HEK293 (cell line): ENCODE measurements around the gene C1QBP.

Experiments used
- CTCF ChIA-PET: fragments of 350-600 bp; formaldehyde crosslinking; extraction: SDS; loops from one replicate; lab custom pipeline; 2021; ENCODE audit warnings: antibody characterized with exemption; lab: Yijun Ruan, JAX
- POLR2A ChIA-PET: fragments of 300-600 bp; formaldehyde crosslinking; extraction: SDS; loops from one replicate; lab custom pipeline; 2020; ENCODE audit warnings: antibody characterized with exemption, inconsistent platforms; lab: Yijun Ruan, JAX
- H3K27ac ChIP-seq: fragments of 200-500 bp; sonication (Bioruptor generic); 2 replicates; pipeline ENCODE4 v1.5.1; 2014; ENCODE audit warnings: low read depth, low read length, control low read depth, inconsistent platforms; ENCODE audit errors: extremely low read depth
- H3K36me3 ChIP-seq, 2 experiments: fragments of 200-500 bp in 1 of 2; sonication (Bioruptor generic) in 1 of 2; 1 replicate in 1 of 2; 2 replicates in 1 of 2; pipeline ENCODE4 v1.5.1; 2014 to 2017; ENCODE audit warnings: inconsistent platforms in 2 of 2, low read length in 2 of 2; ENCODE audit not compliant: control insufficient read depth in 2 of 2, insufficient read depth in 1 of 2
- H3K4me1 ChIP-seq: fragments of 200-500 bp; sonication (Bioruptor generic); 2 replicates; pipeline ENCODE4 v1.5.1; 2014; ENCODE audit warnings: mild to moderate bottlenecking, low read length, inconsistent platforms; ENCODE audit not compliant: control insufficient read depth, insufficient read depth
- H3K4me3 ChIP-seq: 2 replicates; pipeline ENCODE4 v1.5.1; 2011; ENCODE audit warnings: low read depth, mild to moderate bottlenecking, control low read depth, low read length, moderate library complexity
- H3K9me3 ChIP-seq: fragments of 200-500 bp; sonication (Bioruptor generic); 2 replicates; pipeline ENCODE4 v1.5.1; 2014; ENCODE audit warnings: low read depth, low read length, inconsistent platforms; ENCODE audit not compliant: control insufficient read depth, insufficient read depth
- KLF9 ChIP-seq: fragments of 450-650 bp; formaldehyde crosslinking; IDR thresholded peaks from 2 replicates; pipeline ENCODE4 v1.5.1; 2016; ENCODE audit warnings: missing biosample characterization, missing genetic modification characterization, low read depth
- PRDM1 ChIP-seq: fragments of 450-650 bp; formaldehyde crosslinking; IDR thresholded peaks from 2 replicates; pipeline ENCODE4; 2016; ENCODE audit warnings: missing biosample characterization, missing genetic modification characterization
- ZBTB1 ChIP-seq: fragments of 450-650 bp; formaldehyde crosslinking; IDR thresholded peaks from 2 replicates; pipeline ENCODE4 v1.5.1; 2016; ENCODE audit warnings: missing biosample characterization, missing genetic modification characterization
- ZNF10 ChIP-seq: fragments of 450-650 bp; formaldehyde crosslinking; IDR thresholded peaks from 2 replicates; pipeline ENCODE4 v1.5.1; 2017; ENCODE audit warnings: missing biosample characterization, missing genetic modification characterization
- ZNF138 ChIP-seq: fragments of 450-650 bp; formaldehyde crosslinking; IDR thresholded peaks from 2 replicates; pipeline ENCODE4 v1.5.1; 2016; ENCODE audit warnings: missing biosample characterization, missing genetic modification characterization, borderline replicate concordance
- ZNF24 ChIP-seq: fragments of 450-650 bp; formaldehyde crosslinking; IDR thresholded peaks from 2 replicates; pipeline ENCODE4 v1.5.1; 2016; ENCODE audit warnings: missing biosample characterization, missing genetic modification characterization
- ZNF292 ChIP-seq: fragments of 450-650 bp; formaldehyde crosslinking; IDR thresholded peaks from 2 replicates; pipeline ENCODE4 v1.5.1; 2016; ENCODE audit warnings: low read depth, missing biosample characterization, missing genetic modification characterization, borderline replicate concordance
- ZNF341 ChIP-seq: fragments of 450-650 bp; formaldehyde crosslinking; IDR thresholded peaks from 2 replicates; pipeline ENCODE4; 2016; ENCODE audit warnings: low read depth, missing biosample characterization, missing genetic modification characterization
- ZNF549 ChIP-seq: fragments of 450-650 bp; IDR thresholded peaks from 2 replicates; pipeline ENCODE4 v1.5.1; 2018; ENCODE audit warnings: missing biosample characterization, missing genetic modification characterization, mild to moderate bottlenecking, inconsistent platforms, moderate library complexity
- ZNF560 ChIP-seq: fragments of 450-650 bp; formaldehyde crosslinking; IDR thresholded peaks from 2 replicates; pipeline ENCODE4 v1.5.1; 2017; ENCODE audit warnings: missing biosample characterization, missing genetic modification characterization, borderline replicate concordance
- ZNF843 ChIP-seq: fragments of 450-650 bp; formaldehyde crosslinking; IDR thresholded peaks from 2 replicates; pipeline ENCODE4 v1.5.1; 2016; ENCODE audit warnings: missing biosample characterization, missing genetic modification characterization
- TF ChIP-seq, protein P1 (sequence below): fragments of 450-650 bp; formaldehyde crosslinking; IDR thresholded peaks from 2 replicates; pipeline ENCODE4 v1.5.1; 2017; ENCODE audit warnings: missing biosample characterization, missing genetic modification characterization
- TF ChIP-seq, protein P2 (sequence below): fragments of 450-650 bp; formaldehyde crosslinking; IDR thresholded peaks from 2 replicates; pipeline ENCODE4 v1.5.1; 2016; ENCODE audit warnings: missing biosample characterization, missing genetic modification characterization, borderline replicate concordance
- TF ChIP-seq, protein P3 (sequence below): fragments of 450-650 bp; formaldehyde crosslinking; IDR thresholded peaks from 2 replicates; pipeline ENCODE4 v1.5.1; 2017; ENCODE audit warnings: missing biosample characterization, missing genetic modification characterization
- TF ChIP-seq, protein P4 (sequence below): fragments of 450-650 bp; formaldehyde crosslinking; IDR thresholded peaks from 2 replicates; pipeline ENCODE4 v1.5.1; 2016; ENCODE audit warnings: missing biosample characterization, missing genetic modification characterization
- TF ChIP-seq, protein P5 (sequence below): fragments of 450-650 bp; formaldehyde crosslinking; IDR thresholded peaks from 2 replicates; pipeline ENCODE4 v1.5.1; 2016; ENCODE audit warnings: missing biosample characterization, missing genetic modification characterization
- TF ChIP-seq, protein P6 (sequence below): fragments of 450-650 bp; formaldehyde crosslinking; IDR thresholded peaks from 2 replicates; pipeline ENCODE4 v1.5.1; 2016; ENCODE audit warnings: missing biosample characterization, missing genetic modification characterization
- TF ChIP-seq, protein P7 (sequence below): fragments of 450-650 bp; formaldehyde crosslinking; IDR thresholded peaks from 2 replicates; pipeline ENCODE4 v1.5.1; 2016; ENCODE audit warnings: missing biosample characterization, missing genetic modification characterization

The C1QBP gene

DNA sequence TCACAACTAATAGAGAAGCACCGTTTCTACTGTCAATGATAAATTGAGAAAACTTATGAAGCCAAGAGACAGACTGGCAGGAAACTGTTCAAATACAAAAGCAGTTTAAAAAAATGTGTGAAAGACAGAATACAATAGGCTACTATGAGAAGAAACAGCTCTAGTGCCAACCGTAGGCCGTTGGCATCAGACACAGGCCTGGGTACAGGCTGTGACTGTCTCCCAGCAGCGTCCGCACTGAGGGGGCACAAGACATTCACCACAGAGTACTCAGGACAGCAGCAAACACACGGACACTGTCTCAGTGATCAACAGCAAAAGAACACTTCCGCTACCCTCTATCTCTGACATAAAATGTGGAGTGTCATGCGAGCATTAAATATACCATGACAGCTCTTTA, 7.8 kb upstream of the C1QBP start:
- CTCF ChIA-PET, result no interaction called here
- no peaks in the 10 kb centered on the region for H3K4me1 ChIP-seq

More for the DNA sequence above, 7.8 kb upstream of the C1QBP start:
- POLR2A ChIA-PET, result interaction anchor here (1.2 kb wide), 1 partner anchor 22 kb away, joined by 3 read pairs; the partner anchor contains the start of gene DHX33
- H3K4me3 ChIP-seq, result no peak overlapping the region
- TF ChIP-seq PRDM1 (tag by site-specific recombination) (no peak), ZNF560 (tag by site-specific recombination) (no peak), ZNF24 (no peak), ZBTB1 (no peak), ZNF138 (tag by site-specific recombination) (no peak), KLF9 (tag by site-specific recombination) (no peak), ZNF341 (tag by site-specific recombination) (no peak), ZNF843 (tag by site-specific recombination) (no peak), ZNF549 (no peak), ZNF292 (tag by site-specific recombination) (no peak), ZNF10 (no peak)
- TF ChIP-seq, protein P1, sequence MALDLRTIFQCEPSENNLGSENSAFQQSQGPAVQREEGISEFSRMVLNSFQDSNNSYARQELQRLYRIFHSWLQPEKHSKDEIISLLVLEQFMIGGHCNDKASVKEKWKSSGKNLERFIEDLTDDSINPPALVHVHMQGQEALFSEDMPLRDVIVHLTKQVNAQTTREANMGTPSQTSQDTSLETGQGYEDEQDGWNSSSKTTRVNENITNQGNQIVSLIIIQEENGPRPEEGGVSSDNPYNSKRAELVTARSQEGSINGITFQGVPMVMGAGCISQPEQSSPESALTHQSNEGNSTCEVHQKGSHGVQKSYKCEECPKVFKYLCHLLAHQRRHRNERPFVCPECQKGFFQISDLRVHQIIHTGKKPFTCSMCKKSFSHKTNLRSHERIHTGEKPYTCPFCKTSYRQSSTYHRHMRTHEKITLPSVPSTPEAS (tag by site-specific recombination), result no peak
- TF ChIP-seq, protein P2, sequence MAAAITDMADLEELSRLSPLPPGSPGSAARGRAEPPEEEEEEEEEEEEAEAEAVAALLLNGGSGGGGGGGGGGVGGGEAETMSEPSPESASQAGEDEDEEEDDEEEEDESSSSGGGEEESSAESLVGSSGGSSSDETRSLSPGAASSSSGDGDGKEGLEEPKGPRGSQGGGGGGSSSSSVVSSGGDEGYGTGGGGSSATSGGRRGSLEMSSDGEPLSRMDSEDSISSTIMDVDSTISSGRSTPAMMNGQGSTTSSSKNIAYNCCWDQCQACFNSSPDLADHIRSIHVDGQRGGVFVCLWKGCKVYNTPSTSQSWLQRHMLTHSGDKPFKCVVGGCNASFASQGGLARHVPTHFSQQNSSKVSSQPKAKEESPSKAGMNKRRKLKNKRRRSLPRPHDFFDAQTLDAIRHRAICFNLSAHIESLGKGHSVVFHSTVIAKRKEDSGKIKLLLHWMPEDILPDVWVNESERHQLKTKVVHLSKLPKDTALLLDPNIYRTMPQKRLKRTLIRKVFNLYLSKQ (tag by site-specific recombination), result no peak
- TF ChIP-seq, protein P3, sequence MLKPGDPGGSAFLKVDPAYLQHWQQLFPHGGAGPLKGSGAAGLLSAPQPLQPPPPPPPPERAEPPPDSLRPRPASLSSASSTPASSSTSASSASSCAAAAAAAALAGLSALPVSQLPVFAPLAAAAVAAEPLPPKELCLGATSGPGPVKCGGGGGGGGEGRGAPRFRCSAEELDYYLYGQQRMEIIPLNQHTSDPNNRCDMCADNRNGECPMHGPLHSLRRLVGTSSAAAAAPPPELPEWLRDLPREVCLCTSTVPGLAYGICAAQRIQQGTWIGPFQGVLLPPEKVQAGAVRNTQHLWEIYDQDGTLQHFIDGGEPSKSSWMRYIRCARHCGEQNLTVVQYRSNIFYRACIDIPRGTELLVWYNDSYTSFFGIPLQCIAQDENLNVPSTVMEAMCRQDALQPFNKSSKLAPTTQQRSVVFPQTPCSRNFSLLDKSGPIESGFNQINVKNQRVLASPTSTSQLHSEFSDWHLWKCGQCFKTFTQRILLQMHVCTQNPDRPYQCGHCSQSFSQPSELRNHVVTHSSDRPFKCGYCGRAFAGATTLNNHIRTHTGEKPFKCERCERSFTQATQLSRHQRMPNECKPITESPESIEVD (tag by site-specific recombination), result no peak
- TF ChIP-seq, protein P4, sequence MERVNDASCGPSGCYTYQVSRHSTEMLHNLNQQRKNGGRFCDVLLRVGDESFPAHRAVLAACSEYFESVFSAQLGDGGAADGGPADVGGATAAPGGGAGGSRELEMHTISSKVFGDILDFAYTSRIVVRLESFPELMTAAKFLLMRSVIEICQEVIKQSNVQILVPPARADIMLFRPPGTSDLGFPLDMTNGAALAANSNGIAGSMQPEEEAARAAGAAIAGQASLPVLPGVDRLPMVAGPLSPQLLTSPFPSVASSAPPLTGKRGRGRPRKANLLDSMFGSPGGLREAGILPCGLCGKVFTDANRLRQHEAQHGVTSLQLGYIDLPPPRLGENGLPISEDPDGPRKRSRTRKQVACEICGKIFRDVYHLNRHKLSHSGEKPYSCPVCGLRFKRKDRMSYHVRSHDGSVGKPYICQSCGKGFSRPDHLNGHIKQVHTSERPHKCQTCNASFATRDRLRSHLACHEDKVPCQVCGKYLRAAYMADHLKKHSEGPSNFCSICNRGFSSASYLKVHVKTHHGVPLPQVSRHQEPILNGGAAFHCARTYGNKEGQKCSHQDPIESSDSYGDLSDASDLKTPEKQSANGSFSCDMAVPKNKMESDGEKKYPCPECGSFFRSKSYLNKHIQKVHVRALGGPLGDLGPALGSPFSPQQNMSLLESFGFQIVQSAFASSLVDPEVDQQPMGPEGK (tag by site-specific recombination), result no peak
- TF ChIP-seq, protein P5, sequence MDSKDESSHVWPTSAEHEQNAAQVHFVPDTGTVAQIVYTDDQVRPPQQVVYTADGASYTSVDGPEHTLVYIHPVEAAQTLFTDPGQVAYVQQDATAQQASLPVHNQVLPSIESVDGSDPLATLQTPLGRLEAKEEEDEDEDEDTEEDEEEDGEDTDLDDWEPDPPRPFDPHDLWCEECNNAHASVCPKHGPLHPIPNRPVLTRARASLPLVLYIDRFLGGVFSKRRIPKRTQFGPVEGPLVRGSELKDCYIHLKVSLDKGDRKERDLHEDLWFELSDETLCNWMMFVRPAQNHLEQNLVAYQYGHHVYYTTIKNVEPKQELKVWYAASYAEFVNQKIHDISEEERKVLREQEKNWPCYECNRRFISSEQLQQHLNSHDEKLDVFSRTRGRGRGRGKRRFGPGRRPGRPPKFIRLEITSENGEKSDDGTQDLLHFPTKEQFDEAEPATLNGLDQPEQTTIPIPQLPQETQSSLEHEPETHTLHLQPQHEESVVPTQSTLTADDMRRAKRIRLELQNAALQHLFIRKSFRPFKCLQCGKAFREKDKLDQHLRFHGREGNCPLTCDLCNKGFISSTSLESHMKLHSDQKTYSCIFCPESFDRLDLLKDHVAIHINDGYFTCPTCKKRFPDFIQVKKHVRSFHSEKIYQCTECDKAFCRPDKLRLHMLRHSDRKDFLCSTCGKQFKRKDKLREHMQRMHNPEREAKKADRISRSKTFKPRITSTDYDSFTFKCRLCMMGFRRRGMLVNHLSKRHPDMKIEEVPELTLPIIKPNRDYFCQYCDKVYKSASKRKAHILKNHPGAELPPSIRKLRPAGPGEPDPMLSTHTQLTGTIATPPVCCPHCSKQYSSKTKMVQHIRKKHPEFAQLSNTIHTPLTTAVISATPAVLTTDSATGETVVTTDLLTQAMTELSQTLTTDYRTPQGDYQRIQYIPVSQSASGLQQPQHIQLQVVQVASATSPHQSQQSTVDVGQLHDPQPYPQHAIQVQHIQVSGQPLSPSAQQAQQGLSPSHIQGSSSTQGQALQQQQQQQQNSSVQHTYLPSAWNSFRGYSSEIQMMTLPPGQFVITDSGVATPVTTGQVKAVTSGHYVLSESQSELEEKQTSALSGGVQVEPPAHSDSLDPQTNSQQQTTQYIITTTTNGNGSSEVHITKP (tag by site-specific recombination), result no peak
- TF ChIP-seq, protein P6, sequence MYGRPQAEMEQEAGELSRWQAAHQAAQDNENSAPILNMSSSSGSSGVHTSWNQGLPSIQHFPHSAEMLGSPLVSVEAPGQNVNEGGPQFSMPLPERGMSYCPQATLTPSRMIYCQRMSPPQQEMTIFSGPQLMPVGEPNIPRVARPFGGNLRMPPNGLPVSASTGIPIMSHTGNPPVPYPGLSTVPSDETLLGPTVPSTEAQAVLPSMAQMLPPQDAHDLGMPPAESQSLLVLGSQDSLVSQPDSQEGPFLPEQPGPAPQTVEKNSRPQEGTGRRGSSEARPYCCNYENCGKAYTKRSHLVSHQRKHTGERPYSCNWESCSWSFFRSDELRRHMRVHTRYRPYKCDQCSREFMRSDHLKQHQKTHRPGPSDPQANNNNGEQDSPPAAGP (tag by site-specific recombination), result no peak
- TF ChIP-seq, protein P7, sequence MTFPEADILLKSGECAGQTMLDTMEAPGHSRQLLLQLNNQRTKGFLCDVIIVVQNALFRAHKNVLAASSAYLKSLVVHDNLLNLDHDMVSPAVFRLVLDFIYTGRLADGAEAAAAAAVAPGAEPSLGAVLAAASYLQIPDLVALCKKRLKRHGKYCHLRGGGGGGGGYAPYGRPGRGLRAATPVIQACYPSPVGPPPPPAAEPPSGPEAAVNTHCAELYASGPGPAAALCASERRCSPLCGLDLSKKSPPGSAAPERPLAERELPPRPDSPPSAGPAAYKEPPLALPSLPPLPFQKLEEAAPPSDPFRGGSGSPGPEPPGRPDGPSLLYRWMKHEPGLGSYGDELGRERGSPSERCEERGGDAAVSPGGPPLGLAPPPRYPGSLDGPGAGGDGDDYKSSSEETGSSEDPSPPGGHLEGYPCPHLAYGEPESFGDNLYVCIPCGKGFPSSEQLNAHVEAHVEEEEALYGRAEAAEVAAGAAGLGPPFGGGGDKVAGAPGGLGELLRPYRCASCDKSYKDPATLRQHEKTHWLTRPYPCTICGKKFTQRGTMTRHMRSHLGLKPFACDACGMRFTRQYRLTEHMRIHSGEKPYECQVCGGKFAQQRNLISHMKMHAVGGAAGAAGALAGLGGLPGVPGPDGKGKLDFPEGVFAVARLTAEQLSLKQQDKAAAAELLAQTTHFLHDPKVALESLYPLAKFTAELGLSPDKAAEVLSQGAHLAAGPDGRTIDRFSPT (tag by site-specific recombination), result no peak
- TF ChIP-seq, all 188 proteins: peak for 0
- no peaks in the 10 kb centered on the region for H3K9me3 ChIP-seq
- peaks cover 64 to 88% of the 10 kb centered on the region in 2 experiments for H3K36me3 ChIP-seq
- H3K27ac ChIP-seq, result no peak overlapping the region
